ENCODE measurements around the gene PFDN1.

The PFDN1 gene

DNA sequence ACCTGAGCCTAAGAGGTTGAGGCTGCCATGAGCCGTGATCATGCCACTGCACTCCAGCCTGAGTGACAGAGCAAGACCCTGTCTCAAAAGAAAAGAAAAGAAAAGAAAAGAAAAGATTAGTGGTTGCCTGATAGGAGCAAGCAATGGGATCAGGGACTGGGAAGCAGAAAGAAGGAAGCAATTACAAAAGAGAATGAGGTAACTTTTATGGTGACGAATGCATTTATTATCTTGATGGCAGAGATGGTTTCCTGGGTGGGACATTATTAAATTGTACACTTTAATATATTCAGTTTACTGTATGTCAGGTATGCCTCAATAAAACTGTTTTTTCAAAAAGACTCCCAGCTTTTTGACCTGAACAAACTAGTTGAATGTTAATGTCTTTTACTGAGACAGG is 7.5 kb upstream of the PFDN1 start:
- H3K4me3 ChIP-seq (ENCODE audit: low read length): no peak overlapping the region
- TF ChIP-seq, protein P1, sequence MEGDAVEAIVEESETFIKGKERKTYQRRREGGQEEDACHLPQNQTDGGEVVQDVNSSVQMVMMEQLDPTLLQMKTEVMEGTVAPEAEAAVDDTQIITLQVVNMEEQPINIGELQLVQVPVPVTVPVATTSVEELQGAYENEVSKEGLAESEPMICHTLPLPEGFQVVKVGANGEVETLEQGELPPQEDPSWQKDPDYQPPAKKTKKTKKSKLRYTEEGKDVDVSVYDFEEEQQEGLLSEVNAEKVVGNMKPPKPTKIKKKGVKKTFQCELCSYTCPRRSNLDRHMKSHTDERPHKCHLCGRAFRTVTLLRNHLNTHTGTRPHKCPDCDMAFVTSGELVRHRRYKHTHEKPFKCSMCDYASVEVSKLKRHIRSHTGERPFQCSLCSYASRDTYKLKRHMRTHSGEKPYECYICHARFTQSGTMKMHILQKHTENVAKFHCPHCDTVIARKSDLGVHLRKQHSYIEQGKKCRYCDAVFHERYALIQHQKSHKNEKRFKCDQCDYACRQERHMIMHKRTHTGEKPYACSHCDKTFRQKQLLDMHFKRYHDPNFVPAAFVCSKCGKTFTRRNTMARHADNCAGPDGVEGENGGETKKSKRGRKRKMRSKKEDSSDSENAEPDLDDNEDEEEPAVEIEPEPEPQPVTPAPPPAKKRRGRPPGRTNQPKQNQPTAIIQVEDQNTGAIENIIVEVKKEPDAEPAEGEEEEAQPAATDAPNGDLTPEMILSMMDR (conservative IDR thresholded peaks at IDR 0.05; ENCODE audit: low read length): no peak
- no peak for DNase-seq (ENCODE audit: low read depth)

- TF ChIP-seq, protein P1 (conservative IDR thresholded peaks at IDR 0.05; ENCODE audit: low read length): no peak
- no peak for DNase-seq (ENCODE audit: low read depth)
- no peak overlapping the region for H3K4me3 ChIP-seq (ENCODE audit: low read length)
Measured at GRCh38 chr5:140309706-140310249, 6.9 kb upstream of the PFDN1 start.

- H3K4me3 ChIP-seq (ENCODE audit: low read length): no peak overlapping the region
- DNase-seq (ENCODE audit: low read depth): no peak
- TF ChIP-seq, protein P1 (conservative IDR thresholded peaks at IDR 0.05; ENCODE audit: low read length): no peak
Measured at GRCh38 chr5:140305471-140305870, 2.6 kb upstream of the PFDN1 start.

DNA sequence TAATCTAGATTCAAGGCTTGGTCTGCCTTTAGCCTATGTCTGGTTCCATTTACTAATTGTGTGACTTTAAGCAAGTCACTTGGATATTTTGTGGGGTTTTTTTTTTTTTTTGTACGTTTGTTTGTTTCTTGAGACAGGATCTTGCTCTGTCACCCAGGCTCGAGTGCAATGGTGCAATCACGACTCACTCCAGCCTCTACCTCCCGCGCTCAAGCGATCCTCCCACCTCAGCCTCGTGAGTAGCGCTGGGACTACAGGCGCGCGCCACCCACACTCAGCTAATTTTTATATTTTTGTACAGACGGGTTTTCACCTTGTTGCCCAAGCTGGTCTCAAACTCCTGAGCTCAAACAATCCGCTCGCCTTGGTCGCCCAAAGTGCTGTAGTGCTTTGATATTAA is 1.1 kb upstream of the PFDN1 start:
- TF ChIP-seq, protein P1 (conservative IDR thresholded peaks at IDR 0.05; ENCODE audit: low read length): no peak
- DNase-seq (ENCODE audit: low read depth): no peak
- H3K4me3 ChIP-seq (ENCODE audit: low read length): no peak overlapping the region

- DNase-seq (ENCODE audit: low read depth): no peak
- no peak overlapping the region for H3K4me3 ChIP-seq (ENCODE audit: low read length)
- TF ChIP-seq, protein P1 (conservative IDR thresholded peaks at IDR 0.05; ENCODE audit: low read length): no peak
Measured at GRCh38 chr5:140301136-140301535, 1.8 kb downstream of the PFDN1 start.

DNA sequence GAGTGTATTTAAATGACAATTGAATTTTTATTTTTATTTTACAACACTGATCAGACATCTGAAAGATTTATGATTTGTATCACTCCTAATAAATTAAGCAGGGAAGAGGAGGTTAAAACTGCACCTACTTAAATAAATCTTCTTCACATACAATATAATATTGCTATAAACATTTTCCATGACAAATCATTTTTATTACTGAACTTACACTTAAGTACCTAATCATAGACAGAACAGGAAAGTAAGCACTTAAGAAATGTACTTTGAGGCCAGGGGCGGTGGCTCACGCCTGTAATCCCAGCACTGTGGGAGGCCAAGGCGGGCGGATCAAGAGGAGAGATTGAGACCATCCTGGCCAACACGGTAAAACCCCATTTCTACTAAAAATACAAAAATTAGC is 3.8 kb downstream of the PFDN1 start:
- TF ChIP-seq, protein P1 (conservative IDR thresholded peaks at IDR 0.05; ENCODE audit: low read length): no peak
- H3K4me3 ChIP-seq (ENCODE audit: low read length): no peak overlapping the region
- DNase-seq (ENCODE audit: low read depth): no peak

DNA sequence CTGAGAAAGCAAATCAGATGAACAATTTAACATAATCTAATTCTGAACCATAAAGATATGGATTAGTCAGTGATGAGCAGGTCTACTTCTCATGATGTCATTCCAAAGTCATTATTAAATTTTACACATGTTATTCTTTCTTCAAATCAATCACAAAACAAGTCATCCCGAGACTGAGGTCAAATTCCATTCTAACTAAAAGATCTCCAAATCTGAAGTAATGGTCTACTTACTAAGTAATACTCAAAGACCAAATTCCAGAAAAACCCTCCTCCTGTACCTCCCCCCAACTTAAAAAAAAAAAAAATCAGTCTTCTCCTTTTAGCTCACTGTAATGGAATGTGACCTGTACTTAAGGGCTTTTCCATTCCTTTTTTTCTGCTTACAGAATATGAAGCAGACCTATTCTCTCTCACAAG is 4.7 kb downstream of the PFDN1 start:
- peak; percentile 53 for DNase-seq (ENCODE audit: low read depth)
- TF ChIP-seq, protein P1 (conservative IDR thresholded peaks at IDR 0.05; ENCODE audit: low read length): no peak
- no peak overlapping the region for H3K4me3 ChIP-seq (ENCODE audit: low read length)

Measured in AG10803 (cell line).